Activated CD8-positive, alpha-beta memory T cell treated with anti-CD3 and anti-CD28 coated beads for 24 hours (primary cell): ENCODE data around the gene PIK3C2G.

ENCODE experiments used
- DNase-seq: peaks from one replicate; pipeline ENCODE4 v3.0.0-alpha.2; 2020

The PIK3C2G gene

DNA sequence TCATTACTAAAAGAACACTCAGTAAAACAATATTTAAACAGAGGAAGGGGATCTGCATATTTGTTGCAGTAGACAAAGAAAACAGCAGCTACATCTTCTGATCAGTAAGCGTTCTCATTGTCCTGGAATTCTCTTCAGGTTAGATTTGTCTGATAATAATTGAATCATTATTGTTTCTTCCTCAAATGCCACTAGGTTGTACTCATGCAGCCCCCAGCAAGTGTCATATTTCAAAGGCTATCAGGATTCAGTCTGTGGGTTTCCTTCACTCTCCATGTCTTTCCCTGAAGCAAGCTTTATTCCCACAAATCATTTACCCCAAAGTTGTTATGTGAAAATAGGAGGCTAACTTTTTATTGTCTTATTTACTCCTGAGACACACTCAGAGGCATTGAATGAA, 14.7 kb downstream of the PIK3C2G start:
- no peak for DNase-seq

- no peak for DNase-seq
These were observed 15.9 kb downstream of the PIK3C2G start for GRCh38 chr12:18277196-18277595.

GRCh38 chr12:18280728-18281127, 19.4 kb downstream of the PIK3C2G start:
- DNase-seq: no peak

DNA sequence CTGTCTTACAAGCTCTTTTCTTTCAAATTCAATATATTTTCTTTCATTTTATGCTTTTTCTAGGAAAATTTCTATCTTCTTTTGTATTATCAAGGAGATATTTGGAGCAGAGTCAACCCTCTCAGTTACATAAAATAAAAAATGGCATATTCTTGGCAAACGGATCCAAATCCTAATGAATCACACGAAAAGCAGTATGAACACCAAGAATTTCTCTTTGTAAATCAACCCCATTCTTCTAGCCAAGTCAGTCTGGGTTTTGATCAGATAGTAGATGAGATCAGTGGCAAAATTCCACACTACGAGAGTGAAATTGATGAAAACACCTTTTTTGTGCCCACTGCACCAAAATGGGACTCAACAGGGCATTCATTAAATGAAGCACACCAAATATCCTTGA, 20.6 kb downstream of the PIK3C2G start:
- DNase-seq: no peak

- DNase-seq: no peak
These were observed 22.5 kb downstream of the PIK3C2G start for GRCh38 chr12:18283831-18284230.

GRCh38 chr12:18284386-18284785, 23.1 kb downstream of the PIK3C2G start:
- no peak for DNase-seq

DNA sequence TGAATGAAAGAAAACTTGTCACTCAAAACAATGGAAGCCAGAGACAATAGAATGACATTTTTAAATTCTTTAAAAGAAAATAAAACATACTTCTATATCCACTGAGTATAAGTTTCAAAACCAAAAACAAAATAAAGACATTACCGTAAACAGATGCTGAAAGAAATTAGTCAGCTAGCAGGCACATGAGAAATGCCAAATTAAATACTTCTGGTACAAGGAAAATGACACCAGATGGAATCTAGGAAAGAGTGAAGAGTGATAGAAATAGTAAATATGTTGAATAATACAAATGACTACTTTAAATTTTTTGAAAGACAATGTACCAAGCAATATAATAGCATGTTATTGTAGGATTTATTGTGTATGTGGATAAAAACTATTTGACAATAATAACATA, 23.8 kb downstream of the PIK3C2G start:
- no peak for DNase-seq

DNA sequence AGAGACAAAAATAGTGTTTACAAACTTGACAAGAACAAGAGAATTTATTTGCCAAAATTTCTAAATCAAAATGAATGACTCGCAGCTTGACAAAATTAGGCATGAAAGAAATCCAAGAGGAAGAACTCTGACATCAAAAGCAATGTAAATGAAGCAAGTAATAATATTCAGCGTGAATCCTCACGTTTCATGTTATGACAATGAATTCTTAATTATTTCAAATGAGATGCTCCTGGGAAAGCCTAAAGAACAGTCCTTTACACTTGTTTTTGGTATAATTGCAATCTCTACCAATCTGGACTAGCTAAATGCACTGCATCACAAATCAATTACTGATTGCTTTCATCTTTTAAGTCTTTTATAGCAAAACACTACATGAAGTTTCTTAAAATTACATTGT, 29.1 kb downstream of the PIK3C2G start:
- no peak for DNase-seq

DNA sequence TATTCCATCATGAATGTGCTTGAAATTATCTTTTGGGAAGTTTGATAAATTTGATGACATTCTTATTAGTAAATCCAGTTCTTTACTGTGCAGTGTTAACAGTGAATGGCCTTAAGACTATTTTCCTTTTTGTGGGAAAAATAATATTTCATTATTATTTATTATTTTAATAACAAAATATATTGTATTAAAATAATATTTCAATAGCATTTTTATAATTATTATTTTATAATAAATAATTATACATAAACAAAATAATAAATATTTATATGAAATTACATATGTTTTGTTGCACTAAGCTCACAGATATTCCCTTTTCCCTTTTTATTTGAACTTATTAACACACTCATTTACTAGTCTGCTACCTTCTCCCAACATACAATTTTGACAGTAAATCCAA, 33.6 kb downstream of the PIK3C2G start:
- no peak for DNase-seq

DNA sequence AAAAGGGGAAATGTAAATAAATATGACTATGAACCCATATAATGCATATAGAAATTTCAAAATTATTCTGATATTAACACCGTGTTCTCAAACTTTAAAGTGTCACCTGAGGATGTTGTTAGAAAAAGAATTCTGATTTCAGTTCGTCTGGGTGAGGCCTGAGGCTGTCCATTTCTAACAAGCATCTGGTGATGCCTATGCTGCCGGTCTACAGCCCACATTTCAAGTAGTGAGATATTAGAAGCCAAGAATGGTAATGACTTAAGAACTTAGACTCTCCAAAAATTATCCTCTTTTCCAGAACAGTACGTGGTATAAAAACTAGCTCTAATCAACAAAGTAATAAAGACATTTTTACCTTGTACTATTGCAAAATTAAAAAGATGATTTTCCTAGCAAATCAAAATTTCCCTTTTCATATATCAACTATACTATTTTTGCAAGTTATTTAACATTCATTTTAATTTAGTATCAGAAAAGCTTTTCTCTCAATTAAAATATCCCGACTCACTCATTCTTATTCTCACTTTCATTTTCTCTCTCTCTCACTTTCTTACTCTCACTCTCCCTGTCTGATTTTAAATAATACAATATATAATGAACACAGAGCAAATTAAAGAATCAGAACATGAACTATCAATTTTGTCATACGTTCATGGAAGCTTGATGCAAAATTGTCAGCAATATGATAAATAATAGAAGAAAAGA, 35.0 kb downstream of the PIK3C2G start:
- no peak for DNase-seq

DNA sequence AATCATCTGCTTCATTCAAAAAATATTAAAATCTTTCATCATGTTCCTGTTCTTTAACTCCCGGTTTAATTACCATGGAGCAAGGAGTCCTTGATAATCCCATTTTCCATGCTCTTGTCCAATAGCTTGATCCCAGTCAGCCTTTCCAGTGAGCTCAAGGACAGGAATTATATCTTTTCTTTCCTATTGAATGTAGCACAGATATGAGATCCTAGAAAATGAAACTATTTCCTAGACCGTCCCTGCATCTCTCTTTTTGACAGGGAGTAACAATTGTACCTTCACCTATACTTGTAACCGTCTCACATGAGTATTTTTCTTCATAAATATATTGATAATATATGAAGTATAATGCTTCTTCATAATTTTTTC, 35.6 kb downstream of the PIK3C2G start:
- DNase-seq: no peak

DNA sequence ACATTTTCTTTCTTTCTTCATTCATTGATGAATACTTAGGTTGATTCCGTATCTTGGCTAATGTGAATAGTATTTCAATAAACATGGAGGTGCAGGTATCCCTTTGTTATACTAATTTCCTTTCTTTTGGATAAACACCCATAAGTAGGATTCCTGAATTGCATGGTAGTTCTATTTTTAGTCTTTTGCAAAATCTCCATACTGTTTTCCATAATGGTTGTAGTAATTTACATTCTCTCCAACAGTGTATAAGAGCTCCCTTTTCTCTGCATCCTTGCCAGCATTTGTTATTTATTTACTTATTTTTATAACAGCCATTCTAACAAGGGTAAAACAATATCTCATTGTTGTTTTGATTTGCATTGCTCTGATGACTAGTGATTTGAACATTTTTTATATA, 36.6 kb downstream of the PIK3C2G start:
- DNase-seq: no peak

GRCh38 chr12:18302809-18303430, 41.6 kb downstream of the PIK3C2G start:
- no peak for DNase-seq

DNA sequence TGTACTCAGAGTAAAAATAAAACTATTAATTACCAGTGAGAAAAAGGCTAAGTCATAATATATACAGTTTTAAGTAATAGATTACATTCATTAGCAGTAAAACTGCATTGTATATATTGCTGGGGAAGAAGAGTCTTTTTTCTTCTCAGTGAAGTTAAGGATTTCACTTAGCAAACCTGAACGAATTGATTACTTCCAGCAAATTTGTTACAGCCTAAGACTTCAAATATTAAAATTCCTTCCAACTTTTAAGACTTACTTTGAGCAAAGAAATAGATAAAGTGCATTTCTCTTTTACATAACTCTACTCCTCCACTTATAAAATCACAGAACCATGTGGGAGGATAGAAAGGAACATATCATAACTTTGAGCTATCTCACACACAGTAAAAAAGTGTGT, 43.3 kb downstream of the PIK3C2G start:
- no peak for DNase-seq

DNA sequence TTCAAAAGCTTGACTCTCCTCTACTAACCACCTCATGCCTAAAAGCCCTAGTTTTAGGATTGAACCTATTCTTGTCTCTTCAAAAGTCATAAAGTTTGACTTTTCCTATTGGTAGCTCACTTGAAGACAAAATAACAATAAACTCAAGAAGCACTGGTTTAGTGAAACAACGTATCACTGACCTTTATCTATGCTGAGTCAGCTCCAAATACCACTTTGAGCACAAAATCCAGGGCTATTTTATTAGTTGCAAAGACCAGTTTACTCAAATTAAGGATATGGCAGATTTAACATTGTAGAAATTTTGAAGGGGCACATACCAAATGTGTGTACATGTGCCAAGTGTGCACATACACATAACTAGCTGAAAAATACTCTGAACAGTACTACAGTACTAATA, 45.0 kb downstream of the PIK3C2G start:
- no peak for DNase-seq

DNA sequence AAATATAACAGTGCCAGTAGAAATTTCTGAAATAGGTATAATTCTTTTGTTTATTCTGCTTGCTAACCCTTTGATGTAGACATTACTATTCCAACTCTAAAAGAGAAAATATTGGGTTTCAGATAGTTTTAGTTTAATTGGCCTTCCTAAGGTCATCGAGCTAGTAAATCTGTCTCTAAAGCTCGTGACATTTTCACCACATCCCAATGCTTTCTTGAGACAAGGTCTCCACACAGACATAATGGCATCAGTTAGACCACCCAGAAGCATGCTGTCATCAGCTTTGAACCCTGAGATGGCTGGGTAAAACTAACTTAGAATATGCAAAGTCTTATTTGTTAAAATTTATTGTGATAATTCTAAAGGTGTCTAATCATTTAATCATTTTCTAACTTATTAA, 52.0 kb downstream of the PIK3C2G start:
- no peak for DNase-seq

GRCh38 chr12:18320036-18320617, 58.8 kb downstream of the PIK3C2G start:
- no peak for DNase-seq

DNA sequence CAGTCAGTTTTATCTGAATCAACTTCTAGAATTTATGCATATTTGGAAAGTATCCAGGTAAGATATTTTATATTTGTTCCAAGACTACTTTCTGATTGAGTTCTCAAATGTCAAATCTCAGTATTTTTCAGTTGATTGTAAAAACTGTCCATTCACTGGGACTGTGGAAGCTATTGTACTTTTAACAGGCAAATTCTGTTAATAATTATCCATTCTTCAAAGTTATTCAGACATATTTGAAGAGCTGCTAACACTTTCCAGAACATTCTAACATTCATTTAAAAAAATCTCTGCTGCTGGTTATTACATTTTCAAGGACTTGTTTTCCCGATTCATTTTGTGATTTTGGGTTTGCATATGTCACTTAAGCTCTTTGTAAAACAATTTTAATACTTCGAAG, 59.7 kb downstream of the PIK3C2G start:
- DNase-seq: no peak

GRCh38 chr12:18323159-18323558, 61.8 kb downstream of the PIK3C2G start:
- no peak for DNase-seq

DNA sequence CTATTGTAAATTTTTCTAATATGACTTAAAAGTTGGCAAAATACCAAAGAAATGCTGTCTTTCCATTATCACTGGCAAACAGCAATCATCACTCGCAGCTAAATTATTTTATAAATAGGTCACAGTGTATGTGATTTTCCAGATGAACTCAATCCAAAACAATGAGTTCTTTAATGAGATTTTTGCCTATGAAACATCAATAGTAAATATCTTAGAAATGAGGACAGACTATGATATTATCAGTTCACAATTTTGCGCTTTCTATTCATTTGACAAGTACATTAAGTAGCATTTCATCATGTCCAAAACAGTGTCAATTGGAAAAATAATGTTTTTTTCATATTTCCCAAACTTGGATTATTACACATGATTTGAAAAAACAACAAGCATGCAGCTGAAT, 65.7 kb downstream of the PIK3C2G start:
- DNase-seq: no peak

- DNase-seq: no peak
These were observed 70.9 kb downstream of the PIK3C2G start for GRCh38 chr12:18332173-18332572.

- DNase-seq: no peak
These were observed 78.3 kb downstream of the PIK3C2G start for GRCh38 chr12:18339633-18340032.

GRCh38 chr12:18340186-18340585, 78.9 kb downstream of the PIK3C2G start:
- DNase-seq: no peak

- DNase-seq: no peak
These were observed 79.5 kb downstream of the PIK3C2G start for GRCh38 chr12:18340786-18341185.

DNA sequence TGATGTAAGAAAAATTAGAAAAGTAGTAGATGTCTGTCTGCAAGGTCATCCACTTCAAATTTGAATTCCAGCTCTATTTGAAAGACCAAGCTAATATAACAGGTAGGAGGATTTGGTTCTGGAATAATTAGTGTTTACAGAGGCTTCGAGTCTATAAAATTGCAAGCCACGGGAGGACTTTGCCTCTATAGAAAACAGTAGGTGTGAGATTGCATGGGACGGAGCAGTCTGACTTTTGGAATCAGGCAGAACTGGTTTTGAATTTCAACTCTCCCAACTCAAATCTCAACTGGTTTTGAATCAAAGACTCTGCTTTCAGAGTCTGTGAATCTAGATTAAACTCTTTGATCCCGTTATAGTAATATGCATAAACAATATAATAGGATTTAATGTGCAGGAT, 82.4 kb downstream of the PIK3C2G start:
- no peak for DNase-seq
